ENCODE results near the gene FSD1.

FSD1 gene

DNA sequence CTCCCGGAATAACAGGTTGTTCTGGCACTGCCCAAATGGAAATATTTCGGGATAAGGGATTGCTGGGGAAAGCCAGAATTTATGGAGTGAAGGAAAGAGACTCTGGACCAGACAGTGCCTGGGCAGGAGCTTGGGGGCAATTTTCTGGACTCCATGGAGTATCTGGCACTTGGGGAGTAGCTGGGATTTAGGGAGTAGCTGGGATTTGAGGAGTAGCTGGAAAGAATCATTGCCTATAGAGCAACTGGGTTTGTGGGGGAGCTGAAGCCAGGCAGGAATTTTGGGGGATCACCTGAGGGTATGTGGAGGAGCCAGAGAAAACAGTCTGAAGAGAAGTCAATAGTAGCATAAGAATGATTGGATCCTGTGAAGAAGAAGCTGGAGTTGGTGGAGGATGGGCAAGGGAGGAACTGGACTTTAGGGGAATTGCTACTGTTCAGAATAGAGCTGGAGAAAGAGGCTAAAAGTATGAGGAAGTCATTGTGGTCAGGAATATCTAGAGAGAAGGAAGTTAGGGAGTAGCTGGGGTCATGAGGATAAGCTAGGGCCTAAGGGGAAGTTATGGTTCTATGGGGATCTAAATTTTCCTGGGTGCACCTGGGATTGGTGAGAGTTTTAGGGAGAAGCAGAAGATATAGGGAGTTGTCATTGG lies 14.8 kb downstream of the FSD1 start:
- H3K4me3 ChIP-seq (ENCODE audit: low read length), result no peak overlapping the region
- no peak for TF ChIP-seq CTCF (conservative IDR thresholded peaks at IDR 0.05; ENCODE audit: low read depth, low read length)
- DNase-seq (ENCODE audit: low read depth), result no peak

GRCh38 chr19:4320419-4320818 lies 16.0 kb downstream of the FSD1 start:
- TF ChIP-seq CTCF (conservative IDR thresholded peaks at IDR 0.05; ENCODE audit: low read depth, low read length), result no peak
- H3K4me3 ChIP-seq (ENCODE audit: low read length), result no peak overlapping the region

DNA sequence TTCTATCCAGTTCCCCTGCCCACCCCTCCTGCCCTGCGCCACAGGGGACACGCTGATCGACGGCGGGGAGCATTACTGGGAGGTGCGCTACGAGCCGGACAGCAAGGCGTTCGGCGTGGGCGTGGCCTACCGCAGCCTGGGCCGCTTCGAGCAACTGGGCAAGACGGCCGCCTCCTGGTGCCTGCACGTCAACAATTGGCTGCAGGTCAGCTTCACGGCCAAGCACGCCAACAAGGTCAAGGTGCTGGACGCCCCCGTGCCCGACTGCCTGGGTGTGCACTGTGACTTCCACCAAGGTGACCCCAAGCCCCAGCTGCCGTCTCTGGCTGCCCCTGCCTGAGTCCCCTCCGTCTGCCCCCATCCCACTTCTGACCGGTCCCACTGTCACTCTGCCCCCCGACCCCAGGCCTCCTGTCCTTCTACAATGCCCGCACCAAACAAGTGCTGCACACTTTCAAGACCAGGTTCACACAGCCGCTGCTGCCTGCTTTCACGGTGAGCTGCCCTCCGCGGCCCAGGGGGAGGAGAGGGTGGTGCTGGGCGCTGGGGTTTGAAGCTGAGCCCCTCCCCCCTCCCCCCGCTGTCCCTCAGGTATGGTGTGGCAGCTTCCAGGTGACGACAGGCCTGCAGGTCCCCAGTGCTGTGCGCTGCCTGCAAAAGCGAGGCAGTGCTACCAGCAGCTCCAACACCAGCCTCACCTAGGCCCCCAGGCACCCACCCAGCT lies 18.7 kb downstream of the FSD1 start:
- DNase-seq (ENCODE audit: low read depth), result no peak
- no peak for TF ChIP-seq CTCF (conservative IDR thresholded peaks at IDR 0.05; ENCODE audit: low read depth, low read length)
- H3K4me3 ChIP-seq (ENCODE audit: low read length), result no peak overlapping the region

More at GRCh38 chr19:4320419-4320818, 16.0 kb downstream of the FSD1 start:
- DNase-seq (ENCODE audit: low read depth), result no peak

DNA sequence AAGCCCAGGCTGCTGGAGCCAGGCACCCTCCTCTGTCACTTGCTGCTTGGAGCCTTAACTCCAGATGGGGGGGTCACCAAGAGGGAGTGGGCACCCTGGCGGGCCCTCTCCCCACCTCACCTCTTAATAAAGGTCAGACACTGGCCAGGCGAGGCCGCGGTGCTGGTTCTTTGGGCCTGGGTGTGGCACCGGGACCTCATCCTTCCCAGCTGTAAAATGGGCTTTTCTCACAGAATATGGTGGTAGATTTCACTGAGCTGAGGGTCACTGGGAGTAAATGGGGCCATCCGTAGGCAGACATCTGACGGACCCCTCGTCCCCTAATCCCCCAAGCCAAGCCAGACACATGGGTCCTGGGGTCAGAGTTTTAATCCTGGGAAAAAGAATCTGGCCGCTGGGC lies 19.3 kb downstream of the FSD1 start:
- DNase-seq (ENCODE audit: low read depth), result no peak
- no peak overlapping the region for H3K4me3 ChIP-seq (ENCODE audit: low read length)
- no peak for TF ChIP-seq CTCF (conservative IDR thresholded peaks at IDR 0.05; ENCODE audit: low read depth, low read length)

DNA sequence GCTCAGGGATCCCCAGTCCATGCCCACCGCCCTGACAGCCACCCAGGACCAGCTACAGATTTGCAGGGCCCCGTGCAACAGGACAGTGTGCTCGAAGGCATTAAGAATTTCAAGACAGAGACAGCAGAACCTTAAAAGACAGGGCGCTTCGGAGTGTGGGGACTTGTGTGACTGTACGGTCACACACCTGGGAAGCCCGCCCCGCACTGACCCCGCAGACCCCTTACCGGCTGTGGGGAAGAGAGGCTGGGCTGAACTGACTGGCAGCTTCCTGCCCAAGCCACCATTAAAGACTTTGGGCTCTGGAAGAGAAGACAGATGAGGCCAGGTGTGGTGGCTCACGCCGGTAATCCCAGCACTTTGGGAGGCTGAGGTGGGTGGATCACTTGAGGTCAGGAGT lies 19.8 kb downstream of the FSD1 start:
- no peak overlapping the region for H3K4me3 ChIP-seq (ENCODE audit: low read length)
- TF ChIP-seq CTCF (conservative IDR thresholded peaks at IDR 0.05; ENCODE audit: low read depth, low read length), result no peak

GRCh38 chr19:4326215-4326836 lies 21.9 kb downstream of the FSD1 start:
- TF ChIP-seq CTCF (conservative IDR thresholded peaks at IDR 0.05; ENCODE audit: low read depth, low read length), result no peak
- no peak overlapping the region for H3K4me3 ChIP-seq (ENCODE audit: low read length)
- no peak for DNase-seq (ENCODE audit: low read depth)

More for the DNA sequence above, 19.8 kb downstream of the FSD1 start:
- no peak for DNase-seq (ENCODE audit: low read depth)
